Measurements from ENCODE around the gene PLCXD1. TPM values are rescaled to one million over a fixed set of nuclear protein-coding genes. Genes with fewer than 3 reads are reported as not detected.

The PLCXD1 gene
- total RNA-seq, 4 donors from 2014 or later: 2.1 to 8.9 (median 2.4) TPM

DNA sequence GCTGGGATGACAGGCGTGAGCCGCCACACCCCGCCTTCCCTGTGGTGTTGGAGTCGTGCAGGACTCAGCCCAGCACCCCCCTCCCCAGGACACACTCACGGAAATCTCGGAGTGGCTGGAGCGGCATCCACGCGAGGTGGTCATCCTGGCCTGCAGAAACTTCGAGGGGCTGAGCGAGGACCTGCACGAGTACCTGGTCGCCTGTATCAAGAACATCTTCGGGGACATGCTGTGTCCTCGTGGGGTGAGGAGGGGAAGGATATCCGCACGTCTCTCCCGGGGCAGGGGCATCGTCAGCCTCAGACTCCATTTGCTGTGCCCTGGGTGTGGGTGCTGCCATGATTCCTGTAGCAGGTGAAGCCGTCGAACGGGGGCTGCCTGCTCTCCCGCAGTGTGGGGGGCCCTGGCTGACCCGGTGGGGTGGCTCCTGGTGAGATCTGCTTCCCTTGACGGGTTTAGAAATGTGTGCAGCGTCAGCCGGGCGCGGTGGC, 10.3 kb downstream of the PLCXD1 start:
- no peak overlapping the region for H3K4me3 ChIP-seq
- DNase-seq (ENCODE audit: extremely low spot score): no peak
- H3K4me1 ChIP-seq: peaks cover 0 to 3% (median 0%) of the 10 kb centered on the region in 4 donors
- no peaks in the 10 kb centered on the region for H3K9me3 ChIP-seq
- no peak overlapping the region for H3K27ac ChIP-seq (replicated peaks in 1 of 4)
- no peaks in the 10 kb centered on the region for H3K27me3 ChIP-seq
- TF ChIP-seq, protein P1, sequence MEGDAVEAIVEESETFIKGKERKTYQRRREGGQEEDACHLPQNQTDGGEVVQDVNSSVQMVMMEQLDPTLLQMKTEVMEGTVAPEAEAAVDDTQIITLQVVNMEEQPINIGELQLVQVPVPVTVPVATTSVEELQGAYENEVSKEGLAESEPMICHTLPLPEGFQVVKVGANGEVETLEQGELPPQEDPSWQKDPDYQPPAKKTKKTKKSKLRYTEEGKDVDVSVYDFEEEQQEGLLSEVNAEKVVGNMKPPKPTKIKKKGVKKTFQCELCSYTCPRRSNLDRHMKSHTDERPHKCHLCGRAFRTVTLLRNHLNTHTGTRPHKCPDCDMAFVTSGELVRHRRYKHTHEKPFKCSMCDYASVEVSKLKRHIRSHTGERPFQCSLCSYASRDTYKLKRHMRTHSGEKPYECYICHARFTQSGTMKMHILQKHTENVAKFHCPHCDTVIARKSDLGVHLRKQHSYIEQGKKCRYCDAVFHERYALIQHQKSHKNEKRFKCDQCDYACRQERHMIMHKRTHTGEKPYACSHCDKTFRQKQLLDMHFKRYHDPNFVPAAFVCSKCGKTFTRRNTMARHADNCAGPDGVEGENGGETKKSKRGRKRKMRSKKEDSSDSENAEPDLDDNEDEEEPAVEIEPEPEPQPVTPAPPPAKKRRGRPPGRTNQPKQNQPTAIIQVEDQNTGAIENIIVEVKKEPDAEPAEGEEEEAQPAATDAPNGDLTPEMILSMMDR (IDR thresholded peaks at IDR 0.05): no peak
- TF ChIP-seq EP300 (IDR thresholded peaks at IDR 0.05) (no peak), POLR2AphosphoS5 (IDR thresholded peaks at IDR 0.05) (no peak), POLR2A (IDR thresholded peaks at IDR 0.05; ENCODE audit: low read depth) (no peak)
- intact Hi-C loops (cut with DNase I): no loop called here
- H3K36me3 ChIP-seq: peaks cover 19 to 84% (median 38%) of the 10 kb centered on the region in 4 donors
- 95% methylated on average over 7 of the region's 29 CpGs for WGBS

DNA sequence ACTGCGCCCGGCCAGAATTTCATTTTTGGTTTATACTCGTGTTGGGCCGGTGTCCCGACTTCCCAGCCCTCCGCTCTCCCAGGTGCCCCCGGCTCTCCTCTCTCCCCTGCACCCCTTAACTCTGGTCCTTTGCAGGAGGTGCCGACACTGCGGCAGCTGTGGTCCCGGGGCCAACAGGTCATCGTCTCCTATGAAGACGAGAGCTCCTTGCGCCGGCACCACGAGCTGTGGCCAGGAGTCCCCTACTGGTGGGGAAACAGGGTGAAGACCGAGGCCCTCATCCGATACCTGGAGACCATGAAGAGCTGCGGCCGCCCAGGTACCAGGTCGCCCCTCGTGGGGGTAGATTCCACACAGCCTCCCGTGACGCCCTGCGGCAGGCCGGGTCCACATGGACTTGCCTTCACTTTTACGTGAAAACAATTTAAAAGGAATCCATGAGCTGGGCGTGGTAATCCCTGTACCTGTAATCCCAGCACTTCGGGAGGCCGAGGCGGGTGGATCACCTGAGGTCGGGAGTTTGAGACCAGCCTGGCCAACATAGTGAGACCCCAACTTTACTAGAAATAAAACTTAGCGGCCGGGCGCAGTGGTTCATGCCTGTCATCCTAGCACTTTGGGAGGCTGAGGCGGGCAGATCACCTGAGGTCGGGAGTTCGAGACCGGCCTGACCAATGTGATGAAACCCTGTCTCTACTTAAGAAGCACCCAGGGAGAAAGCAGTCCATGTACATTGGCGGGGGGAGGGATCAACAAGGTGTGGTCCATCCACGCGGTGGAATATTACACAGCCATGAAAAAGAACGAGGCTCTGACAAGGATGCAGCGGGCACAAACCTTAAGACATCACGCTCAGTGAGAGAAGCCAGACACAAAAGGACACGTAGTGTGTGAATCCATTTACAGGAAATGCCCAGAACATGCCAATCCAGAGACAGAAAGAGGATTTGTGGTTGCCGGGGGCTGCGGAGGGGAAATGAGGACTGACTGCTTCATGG, 12.0 kb downstream of the PLCXD1 start:
- peaks cover 19 to 81% (median 38%) of the 10 kb centered on the region in 4 donors for H3K36me3 ChIP-seq

DNA sequence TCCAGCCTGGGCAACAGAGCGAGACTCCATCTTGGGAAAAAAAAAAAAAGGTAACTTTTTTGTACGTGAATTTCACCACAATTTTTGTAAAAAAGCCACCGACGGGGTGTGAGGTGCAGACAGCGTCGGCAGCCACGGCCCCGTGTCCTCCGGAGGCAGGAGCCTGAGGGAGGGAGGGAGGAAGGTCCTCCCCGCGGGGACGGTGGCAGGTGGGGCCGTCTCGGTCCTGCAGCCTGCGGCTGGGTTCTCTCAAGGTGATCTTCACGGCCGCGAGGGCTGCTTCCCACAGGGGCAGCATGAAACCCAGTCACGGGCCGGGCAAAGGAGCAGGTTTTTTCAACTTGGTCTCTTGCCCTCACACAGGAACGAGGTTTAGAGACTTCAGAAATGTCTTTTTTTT, 14.0 kb downstream of the PLCXD1 start:
- Histone ChIP-seq H3K27ac (replicated peaks in 1 of 4) (no peak overlapping the region), H3K4me1 (no peaks in the 10 kb centered on the region), H3K27me3 (no peaks in the 10 kb centered on the region), H3K4me3 (no peak overlapping the region), H3K9me3 (no peaks in the 10 kb centered on the region), H3K36me3 (peaks cover 9 to 76% (median 26%) of the 10 kb centered on the region in 4 donors)
- intact Hi-C loops (cut with DNase I): no loop called here
- WGBS: 93% methylated on average over 21 of the region's 21 CpGs
- DNase-seq (ENCODE audit: extremely low spot score): no peak
- TF ChIP-seq EP300 (IDR thresholded peaks at IDR 0.05) (no peak), POLR2AphosphoS5 (IDR thresholded peaks at IDR 0.05) (no peak), POLR2A (IDR thresholded peaks at IDR 0.05; ENCODE audit: low read depth) (no peak)
- TF ChIP-seq, protein P1 (IDR thresholded peaks at IDR 0.05): no peak

More for the DNA sequence above, 12.0 kb downstream of the PLCXD1 start:
- WGBS: 95% methylated on average over 38 of the region's 47 CpGs
- no peaks in the 10 kb centered on the region for H3K4me1 ChIP-seq
- H3K27me3 ChIP-seq: no peaks in the 10 kb centered on the region
- DNase-seq (ENCODE audit: extremely low spot score): no peak
- H3K4me3 ChIP-seq: no peak overlapping the region
- intact Hi-C loops (cut with DNase I): no loop called here
- H3K9me3 ChIP-seq: no peaks in the 10 kb centered on the region
- TF ChIP-seq POLR2A (IDR thresholded peaks at IDR 0.05; ENCODE audit: low read depth) (no peak), POLR2AphosphoS5 (IDR thresholded peaks at IDR 0.05) (no peak), EP300 (IDR thresholded peaks at IDR 0.05) (no peak)
- TF ChIP-seq, protein P1 (IDR thresholded peaks at IDR 0.05): no peak
- no peak overlapping the region for H3K27ac ChIP-seq (replicated peaks in 1 of 4)

DNA sequence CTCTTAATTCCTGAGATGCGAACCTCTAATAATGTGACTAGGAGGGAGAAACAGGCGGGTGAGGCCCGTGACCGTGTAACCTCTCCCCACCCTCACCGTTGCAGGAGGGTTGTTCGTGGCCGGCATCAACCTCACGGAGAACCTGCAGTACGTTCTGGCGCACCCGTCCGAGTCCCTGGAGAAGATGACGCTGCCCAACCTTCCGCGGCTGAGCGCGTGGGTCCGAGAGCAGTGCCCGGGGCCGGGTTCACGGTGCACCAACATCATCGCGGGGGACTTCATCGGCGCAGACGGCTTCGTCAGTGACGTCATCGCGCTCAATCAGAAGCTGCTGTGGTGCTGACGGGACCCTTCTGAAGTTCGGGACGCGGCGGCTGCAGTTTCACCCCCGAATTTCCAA, 17.8 kb downstream of the PLCXD1 start:
- TF ChIP-seq, protein P1 (IDR thresholded peaks at IDR 0.05): no peak
- TF ChIP-seq EP300 (IDR thresholded peaks at IDR 0.05) (no peak), POLR2A (IDR thresholded peaks at IDR 0.05; ENCODE audit: low read depth) (no peak), POLR2AphosphoS5 (IDR thresholded peaks at IDR 0.05) (no peak)
- H3K9me3 ChIP-seq: no peaks in the 10 kb centered on the region
- H3K4me3 ChIP-seq: no peak overlapping the region
- peaks cover 0 to 74% (median 17%) of the 10 kb centered on the region in 4 donors for H3K36me3 ChIP-seq
- H3K27me3 ChIP-seq: no peaks in the 10 kb centered on the region
- intact Hi-C loops (cut with DNase I): no loop called here
- no peaks in the 10 kb centered on the region for H3K4me1 ChIP-seq
- H3K27ac ChIP-seq (replicated peaks in 1 of 4): no peak overlapping the region
- 96% methylated on average over 36 of the region's 36 CpGs for WGBS
- DNase-seq (ENCODE audit: extremely low spot score): no peak
